Trophoblast cell (in vitro differentiated cells and primary cell): ENCODE results near the gene CDKAL1.

Experiments
- DNase-seq, 2 donors: peaks; one replicate each; pipeline ENCODE4 v3.0.0-alpha.2; 2016
- H2AFZ ChIP-seq: 2 replicates; pipeline ENCODE4 v1.6.1; 2013; ENCODE audit warnings: low read length, moderate library complexity, mild to moderate bottlenecking; ENCODE audit not compliant: insufficient read depth, poor library complexity
- H2AK5ac ChIP-seq: 2 replicates; pipeline ENCODE4 v1.6.1; 2013; ENCODE audit warnings: mild to moderate bottlenecking, low read length
- H2BK120ac ChIP-seq: 2 replicates; pipeline ENCODE4 v1.6.1; 2013; ENCODE audit warnings: low read length, mild to moderate bottlenecking, moderate library complexity; ENCODE audit not compliant: insufficient read depth, poor library complexity
- H2BK12ac ChIP-seq: 2 replicates; pipeline ENCODE4 v1.6.1; 2013; ENCODE audit warnings: mild to moderate bottlenecking, low read length, moderate library complexity
- H2BK5ac ChIP-seq: 2 replicates; pipeline ENCODE4 v1.6.1; 2013; ENCODE audit warnings: low read length, low read depth, moderate library complexity, mild to moderate bottlenecking; ENCODE audit not compliant: poor library complexity
- H3K14ac ChIP-seq: 2 replicates; pipeline ENCODE4 v1.6.1; 2013; ENCODE audit warnings: mild to moderate bottlenecking, low read length
- H3K18ac ChIP-seq: 2 replicates; pipeline ENCODE4 v1.6.1; 2013; ENCODE audit warnings: mild to moderate bottlenecking, low read length
- H3K23ac ChIP-seq: 2 replicates; pipeline ENCODE4 v1.6.1; 2013; ENCODE audit warnings: low read length
- H3K27ac ChIP-seq: 2 replicates; pipeline ENCODE4 v1.5.1; 2013; ENCODE audit warnings: low read depth, mild to moderate bottlenecking, inconsistent platforms, low read length, moderate library complexity
- H3K27me3 ChIP-seq: 2 replicates; pipeline ENCODE4 v1.6.1; 2013; ENCODE audit warnings: inconsistent platforms, mild to moderate bottlenecking, low read length, moderate library complexity; ENCODE audit not compliant: insufficient read depth
- H3K36me3 ChIP-seq, 2 experiments: 1 replicate in 1 of 2; 2 replicates in 1 of 2; pipeline ENCODE4 v1.6.1; 2013; ENCODE audit warnings: low read length in 2 of 2, mild to moderate bottlenecking in 2 of 2, moderate library complexity in 1 of 2; ENCODE audit not compliant: insufficient read depth in 2 of 2, control insufficient read depth in 1 of 2
- H3K4ac ChIP-seq: 2 replicates; pipeline ENCODE4 v1.6.1; 2013; ENCODE audit warnings: low read depth, mild to moderate bottlenecking, low read length, moderate library complexity
- H3K4me1 ChIP-seq, 2 experiments: 1 replicate in 1 of 2; 2 replicates in 1 of 2; pipeline ENCODE4 v1.6.1; 2013; ENCODE audit warnings: low read length in 2 of 2, mild to moderate bottlenecking in 2 of 2, moderate library complexity in 1 of 2; ENCODE audit not compliant: insufficient read depth in 2 of 2, control insufficient read depth in 1 of 2
- H3K4me2 ChIP-seq: 2 replicates; pipeline ENCODE4 v1.6.1; 2013; ENCODE audit warnings: inconsistent platforms, mild to moderate bottlenecking, low read length, moderate library complexity
- H3K4me3 ChIP-seq: 2 replicates; pipeline ENCODE4 v1.5.1; 2013; ENCODE audit warnings: mild to moderate bottlenecking, low read depth, low read length, inconsistent platforms
- H3K79me1 ChIP-seq: one replicate; pipeline ENCODE4 v1.6.1; 2013; ENCODE audit warnings: low read length
- H3K79me2 ChIP-seq: 2 replicates; pipeline ENCODE4 v1.6.1; 2013; ENCODE audit warnings: low read length, mild to moderate bottlenecking; ENCODE audit not compliant: control insufficient read depth, insufficient read depth, poor library complexity
- H3K9ac ChIP-seq: 2 replicates; pipeline ENCODE4 v1.6.1; 2013; ENCODE audit warnings: mild to moderate bottlenecking, low read length
- H3K9me3 ChIP-seq: 2 replicates; pipeline ENCODE4 v1.6.1; 2013; ENCODE audit warnings: low read depth, mild to moderate bottlenecking, control low read depth, inconsistent platforms, low read length; ENCODE audit not compliant: insufficient read depth
- H4K12ac ChIP-seq: 2 replicates; pipeline ENCODE4 v1.6.1; 2013; ENCODE audit warnings: low read depth, mild to moderate bottlenecking, low read length, moderate library complexity
- H4K8ac ChIP-seq: 2 replicates; pipeline ENCODE4 v1.6.1; 2013; ENCODE audit warnings: low read depth, mild to moderate bottlenecking, low read length, moderate library complexity
- H4K91ac ChIP-seq: one replicate; pipeline ENCODE4 v1.6.1; 2013; ENCODE audit warnings: low read depth, mild to moderate bottlenecking, low read length, moderate library complexity
- WGBS: extraction: QIAGEN DNeasy Blood & Tissue Kit; methylation state at CpG from one replicate; pipeline ENCODE4 v1.1.7; 2013; ENCODE audit warnings: missing lambda C conversion rate; ENCODE audit not compliant: insufficient read length, insufficient coverage; ENCODE audit errors: extremely low coverage; 5-methylcytosine and 5-hydroxymethylcytosine counted together

The CDKAL1 gene

DNA sequence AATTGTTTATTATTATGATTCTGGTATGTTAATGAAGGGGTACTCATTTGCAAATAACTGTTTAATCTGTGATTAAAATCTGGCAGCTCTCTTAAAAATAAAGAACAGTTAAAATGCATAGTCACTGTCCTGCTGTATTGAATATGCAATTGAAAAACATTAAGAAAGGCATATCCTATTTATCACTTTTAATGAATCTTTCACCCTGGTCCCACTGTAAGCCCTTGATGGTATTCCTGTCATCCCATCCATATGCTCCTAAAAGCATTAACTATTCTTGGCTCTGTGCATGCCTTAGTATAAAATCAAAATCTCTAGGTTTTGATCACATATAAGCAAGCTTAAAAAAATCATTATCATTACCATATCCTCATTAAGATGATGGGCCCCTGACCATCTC, 648.3 kb downstream of the CDKAL1 start:
- Histone ChIP-seq H3K36me3 (no peaks in the 10 kb centered on the region), H3K9me3 (no peaks in the 10 kb centered on the region), H3K27ac (no peak overlapping the region), H3K4me2 (no peak overlapping the region), H4K91ac (no peak overlapping the region), H3K4me3 (no peak overlapping the region), H3K9ac (no peak overlapping the region), H3K4me1 (no peaks in the 10 kb centered on the region), H2BK120ac (no peak overlapping the region), H3K14ac (no peak overlapping the region), H2AFZ (no peak overlapping the region), H2BK12ac (no peak overlapping the region), H4K8ac (no peak overlapping the region), H3K79me1 (no peaks in the 10 kb centered on the region), H3K4ac (no peak overlapping the region), H3K23ac (no peak overlapping the region), H3K79me2 (no peaks in the 10 kb centered on the region), H3K18ac (no peak overlapping the region), H2BK5ac (no peak overlapping the region), H3K27me3 (no peaks in the 10 kb centered on the region), H2AK5ac (no peak overlapping the region), H4K12ac (no peak overlapping the region)
- DNase-seq: no peak

DNA sequence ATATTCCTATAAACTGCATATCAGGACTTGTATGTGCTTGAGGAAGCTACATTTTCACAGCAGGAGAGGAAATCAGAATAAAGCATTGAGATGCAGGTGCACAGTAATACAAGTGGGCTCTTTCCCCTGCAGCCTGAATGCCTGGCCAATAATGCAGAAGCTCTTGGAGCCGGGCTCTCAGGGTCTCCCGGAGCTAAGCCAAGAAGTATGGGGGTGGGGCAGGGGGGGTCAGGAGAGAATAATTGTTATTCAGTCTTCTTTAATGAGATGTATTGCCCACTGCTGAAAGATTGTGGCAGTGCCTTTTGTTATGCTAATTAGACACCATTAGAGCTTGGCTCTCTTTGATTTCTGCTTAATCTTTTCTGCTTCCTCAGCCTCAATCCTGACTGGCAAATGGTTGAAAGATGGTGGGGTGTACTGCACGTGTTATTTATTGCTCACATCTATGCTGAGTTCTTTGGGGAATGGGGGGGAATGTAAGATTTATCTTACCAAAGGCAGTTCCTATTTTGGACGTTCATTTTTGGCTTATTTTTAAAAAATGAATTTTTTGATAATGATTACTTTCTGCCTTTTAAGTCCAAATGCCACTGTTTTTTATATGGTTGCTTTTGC, 651.7 kb downstream of the CDKAL1 start:
- H2BK12ac ChIP-seq: no peak overlapping the region
- no peaks in the 10 kb centered on the region for H3K9me3 ChIP-seq
- no peaks in the 10 kb centered on the region for H3K79me1 ChIP-seq
- H3K27ac ChIP-seq: no peak overlapping the region
- no peak overlapping the region for H3K4me2 ChIP-seq
- H4K91ac ChIP-seq: no peak overlapping the region
- H2AK5ac ChIP-seq: no peak overlapping the region
- H3K36me3 ChIP-seq: no peaks in the 10 kb centered on the region
- no peak overlapping the region for H3K14ac ChIP-seq
- H2BK5ac ChIP-seq: no peak overlapping the region
- no peak overlapping the region for H3K9ac ChIP-seq
- no peak overlapping the region for H3K23ac ChIP-seq
- H3K4me1 ChIP-seq: peaks cover 3% of the 10 kb centered on the region in 2 experiments
- no peak overlapping the region for H3K4me3 ChIP-seq
- H3K27me3 ChIP-seq: no peaks in the 10 kb centered on the region
- no peak overlapping the region for H2BK120ac ChIP-seq
- no peak overlapping the region for H4K12ac ChIP-seq
- no peaks in the 10 kb centered on the region for H3K79me2 ChIP-seq
- H3K4ac ChIP-seq: no peak overlapping the region
- DNase-seq: no peak
- no peak overlapping the region for H3K18ac ChIP-seq
- H2AFZ ChIP-seq: no peak overlapping the region
- H4K8ac ChIP-seq: no peak overlapping the region
- no CpG with 5 or more reads among the region's 4 CpGs for WGBS

DNA sequence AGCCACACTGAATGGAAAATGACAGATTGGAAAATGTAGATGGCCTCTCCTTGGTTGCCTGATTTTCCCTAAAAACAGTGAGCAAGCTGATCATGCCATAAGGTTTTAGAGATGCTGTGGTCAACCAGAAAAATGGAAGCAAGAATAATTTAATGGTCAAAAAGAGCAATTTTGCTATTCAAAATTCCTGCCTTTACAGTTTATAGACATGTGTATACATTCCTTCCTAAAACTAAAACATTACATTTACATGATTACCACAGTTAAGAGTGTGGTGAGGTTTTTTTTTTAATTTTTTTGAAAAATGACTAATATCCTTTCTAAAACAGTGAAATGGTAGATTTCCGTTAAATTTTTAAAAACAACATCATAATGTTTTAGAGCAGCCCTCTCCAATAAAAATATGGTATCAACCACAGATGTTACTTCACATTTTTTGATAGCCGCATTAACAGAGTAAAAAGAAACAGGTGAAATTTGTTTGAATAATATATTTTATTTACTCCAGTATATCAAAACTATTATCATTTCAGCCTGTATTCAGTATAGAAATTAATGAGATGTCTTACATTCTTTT, 652.3 kb downstream of the CDKAL1 start:
- no CpG with 5 or more reads among the region's 2 CpGs for WGBS
- H3K27ac ChIP-seq: no peak overlapping the region
- H2BK12ac ChIP-seq: no peak overlapping the region
- no peak overlapping the region for H4K8ac ChIP-seq
- no peak overlapping the region for H3K14ac ChIP-seq
- no peak overlapping the region for H3K4me2 ChIP-seq
- no peak overlapping the region for H3K4me3 ChIP-seq
- H3K79me2 ChIP-seq: no peaks in the 10 kb centered on the region
- no peak overlapping the region for H3K4ac ChIP-seq
- no peak overlapping the region for H2AK5ac ChIP-seq
- no peaks in the 10 kb centered on the region for H3K36me3 ChIP-seq
- peaks cover 3% of the 10 kb centered on the region in 2 experiments for H3K4me1 ChIP-seq
- no peaks in the 10 kb centered on the region for H3K79me1 ChIP-seq
- H3K23ac ChIP-seq: no peak overlapping the region
- no peak overlapping the region for H3K18ac ChIP-seq
- no peak overlapping the region for H2AFZ ChIP-seq
- H4K91ac ChIP-seq: no peak overlapping the region
- DNase-seq: no peak
- no peaks in the 10 kb centered on the region for H3K27me3 ChIP-seq
- no peaks in the 10 kb centered on the region for H3K9me3 ChIP-seq
- no peak overlapping the region for H2BK5ac ChIP-seq
- no peak overlapping the region for H3K9ac ChIP-seq
- no peak overlapping the region for H2BK120ac ChIP-seq
- H4K12ac ChIP-seq: no peak overlapping the region

DNA sequence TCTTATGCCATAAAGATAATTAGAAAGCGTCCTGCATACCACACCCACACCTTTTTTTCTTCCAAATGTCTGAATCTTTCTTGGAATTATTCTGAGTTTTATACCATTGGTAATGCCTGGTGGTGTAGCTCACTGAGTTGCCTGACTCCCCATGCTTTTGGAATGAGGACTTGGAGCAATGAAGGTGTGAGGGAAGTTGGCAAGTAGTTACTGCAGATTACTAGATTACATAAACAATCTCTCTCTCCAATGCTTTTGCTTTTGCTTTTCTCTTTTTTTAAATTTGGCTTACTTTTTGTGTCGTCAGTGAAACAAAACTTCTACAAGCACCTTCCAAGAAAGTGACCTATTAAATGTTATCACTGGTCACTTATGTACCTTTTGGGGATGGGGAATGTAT, 653.2 kb downstream of the CDKAL1 start:
- Histone ChIP-seq H2AK5ac (no peak overlapping the region), H4K12ac (no peak overlapping the region), H2BK120ac (no peak overlapping the region), H4K8ac (no peak overlapping the region), H3K4me2 (no peak overlapping the region), H3K79me2 (no peaks in the 10 kb centered on the region), H3K4me1 (peaks cover 3% of the 10 kb centered on the region in 2 experiments), H3K27ac (no peak overlapping the region), H3K4ac (no peak overlapping the region), H2BK5ac (no peak overlapping the region), H3K36me3 (no peaks in the 10 kb centered on the region), H3K23ac (no peak overlapping the region), H4K91ac (no peak overlapping the region), H2BK12ac (no peak overlapping the region), H3K79me1 (no peaks in the 10 kb centered on the region), H3K14ac (no peak overlapping the region), H2AFZ (no peak overlapping the region), H3K27me3 (no peaks in the 10 kb centered on the region), H3K9ac (no peak overlapping the region), H3K4me3 (no peak overlapping the region), H3K9me3 (no peaks in the 10 kb centered on the region), H3K18ac (no peak overlapping the region)
- no CpG with 5 or more reads among the region's 2 CpGs for WGBS
- DNase-seq: no peak
